Pancreas (tissue), 10 donors: ENCODE results near the gene KLHDC1. TPM values are rescaled to one million over a fixed set of nuclear protein-coding genes. Genes with fewer than 3 reads are reported as not detected.

Experiments
- ATAC-seq, 4 donors: fragments of 200-7000 bp; cut with Tn5 transposase; one replicate each; pipeline versions ENCODE4 v1.8.0 to v1.9.1; 2020; ENCODE audit warnings: mild to moderate bottlenecking in 4 of 4, moderate library complexity in 4 of 4
- DNase-seq, 6 donors: peaks; one replicate each; pipeline ENCODE4 v3.0.0-alpha.2; 2020
- FAIRE-seq: peaks from 2 replicates; lab custom pipeline; 2012; peaks lifted over from hg19 to GRCh38; lab: Jason Lieb, UNC
- H3K27ac ChIP-seq, 4 donors: fragments of 200-600 bp; sonication (generic); 1 replicate in 3 of 4; 2 replicates in 1 of 4; pipeline versions ENCODE4 v1.5.0 to v1.8.0; 2020
- H3K27me3 ChIP-seq, 4 donors: fragments of 200-600 bp; one replicate each; pipeline ENCODE4 v1.8.0; 2021
- H3K36me3 ChIP-seq, 3 donors: fragments of 200-600 bp; sonication (generic) in 1 of 3; one replicate each; pipeline versions ENCODE4 v1.5.0 to v1.8.0; 2020 to 2021
- H3K4me1 ChIP-seq, 3 donors: fragments of 200-600 bp; one replicate each; pipeline ENCODE4 v1.8.0; 2021
- H3K4me3 ChIP-seq, 4 donors: fragments of 200-600 bp; sonication (generic) in 2 of 4; one replicate each; pipeline versions ENCODE4 v1.5.0 to v1.8.0; 2020 to 2021
- H3K9me3 ChIP-seq, 4 donors: fragments of 200-600 bp; one replicate each; pipeline ENCODE4 v1.8.0; 2021
- CTCF ChIP-seq, 4 donors: fragments of 200-600 bp; sonication (generic) in 3 of 4; IDR thresholded peaks; one replicate each; pipeline versions ENCODE4 v1.5.0 to v1.8.0; 2021; ENCODE audit warnings: antibody characterized with exemption in 4 of 4
- WGBS, 2 donors: extraction: QIAGEN DNeasy Blood & Tissue Kit; methylation state at CpG; one replicate each; pipeline ENCODE4 v1.1.7; 2013; 5-methylcytosine and 5-hydroxymethylcytosine counted together
- intact Hi-C, 3 donors: fragments of 100-400 bp; cut with DNase I; formaldehyde crosslinking; loops; one replicate each; pipeline versions ENCODE4 v1.11.1 to v1.14.2; 2022
- polyA plus RNA-seq, 2 donors: library from polyadenylated mRNA; stranded (reverse); fragments of 200-250 nt; gene quantifications; one replicate each; pipeline ENCODE4 v1.2.3, GENCODE V29; 2013
- total RNA-seq, 6 donors: library from RNA; stranded (reverse); fragmentation: NEBNext Ultra II Directional in 4 of 6; extraction: Animal tissue kit (Norgen Biotek cat#: 25700) in 4 of 6; gene quantifications; one replicate each; pipeline versions ENCODE4 v1.2.1 to v1.2.4, GENCODE V29; 2021 to 2023
- donor health status: healthy with polysubstance abuse.
- donor health status: DM: no; HTN: no; CAD: no; lungs with moderate emphysema.
- donor health status: DM: no; HTN: no; CAD: no.
- donor health status: control.
- donor health status: control.
- donor health status: Bipolar disorder and iron deficiency.
- donor health status: DM: yes; HTN: yes; CAD: no.
- donor health status: DM: no; HTN: no; CAD: no.
- donor health status: DM: no; HTN: no; CAD: no.
- donor health status: DM: yes; HTN: yes; CAD: no.

KLHDC1 gene
- total and polyA plus RNA-seq, 8 donors = 1.2 to 4.8 (median 3.8) TPM

GRCh38 chr14:49686425-49686824 lies 6.5 kb upstream of the KLHDC1 start:
- FAIRE-seq = no peak
- no peaks in the 10 kb centered on the region for H3K4me1 ChIP-seq
- no peaks in the 10 kb centered on the region for H3K36me3 ChIP-seq
- DNase-seq = no peak
- H3K27me3 ChIP-seq = no peaks in the 10 kb centered on the region
- no peak for TF ChIP-seq CTCF (IDR thresholded peaks at IDR 0.05)
- no peak for ATAC-seq
- no peak overlapping the region for H3K27ac ChIP-seq
- intact Hi-C loops = no loop called here
- H3K9me3 ChIP-seq = no peaks in the 10 kb centered on the region
- WGBS, 2 donors = 91 to 93% methylated on average over 4 of the region's 4 CpGs
- no peak overlapping the region for H3K4me3 ChIP-seq

DNA sequence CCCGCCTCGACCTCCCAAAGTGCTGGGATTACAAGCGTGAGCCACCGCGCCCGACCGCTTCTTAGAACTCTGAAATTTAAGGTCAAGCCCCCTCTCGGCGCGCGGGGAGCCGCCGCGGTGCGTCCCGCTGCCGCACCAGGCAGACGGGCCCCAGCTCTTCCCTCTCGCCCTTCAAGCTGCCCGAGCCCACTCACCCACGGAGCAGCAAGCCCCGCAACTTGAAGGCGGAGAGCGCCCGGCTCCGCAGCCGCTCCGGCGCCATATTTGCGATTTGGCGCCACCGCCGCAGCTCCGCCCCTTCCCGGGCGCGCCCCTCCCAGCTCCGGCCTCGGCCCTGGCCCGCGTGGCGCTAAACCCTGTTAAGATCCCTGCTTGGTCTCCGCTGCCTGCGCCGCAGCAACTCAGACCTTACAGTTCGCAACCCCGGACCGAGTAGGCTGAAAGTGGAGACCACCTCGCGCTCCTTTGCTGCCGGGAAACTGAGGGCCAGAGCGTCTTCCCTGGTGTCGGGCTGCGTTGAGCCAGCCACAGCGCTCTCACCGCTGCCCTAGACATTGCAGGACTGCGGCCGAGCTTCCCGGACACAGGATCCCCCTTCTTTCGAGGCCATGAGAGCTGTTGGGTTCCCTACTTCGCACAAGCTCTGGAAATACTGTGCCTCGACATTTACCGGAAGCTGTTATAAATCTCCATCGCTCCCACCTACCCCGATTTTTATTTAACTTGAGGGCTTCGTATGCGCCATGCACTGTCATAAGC lies 4.8 kb upstream of the KLHDC1 start, which contains the start of gene POLE2:
TSS of gene POLE2 (minus strand) at position 273 of the 759 bp plus-strand sequence. CDS start at position 262, 11 bp downstream.
- peak; percentile 88 to 94 (median 90) for ATAC-seq

DNA sequence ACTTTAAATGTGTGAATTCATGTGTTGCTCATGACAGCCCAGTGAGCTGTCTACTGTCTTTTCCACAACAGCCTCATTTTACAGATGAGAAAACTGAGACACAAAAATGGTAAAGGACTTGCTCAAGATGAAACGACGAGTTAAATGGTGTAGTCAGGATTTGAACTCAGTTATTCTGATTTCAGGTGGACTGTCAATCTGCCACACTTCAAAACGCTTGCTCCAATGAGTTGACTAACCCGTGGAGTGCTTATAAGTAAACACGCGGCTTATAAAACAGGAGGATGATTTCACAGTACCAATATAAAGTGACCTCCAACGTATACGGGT lies 4.3 kb upstream of the KLHDC1 start:
- TF ChIP-seq CTCF (IDR thresholded peaks at IDR 0.05) = no peak
- H3K36me3 ChIP-seq = no peaks in the 10 kb centered on the region
- 87% methylated on average over 8 of the region's 8 CpGs for WGBS, 2 donors
- peaks cover 0 to 4% (median 3%) of the 10 kb centered on the region in 3 donors for H3K4me1 ChIP-seq
- DNase-seq (no peak), FAIRE-seq (no peak), ATAC-seq (no peak)
- no peaks in the 10 kb centered on the region for H3K27me3 ChIP-seq
- peak overlapping the region in 3 of 4 donors; percentile 60 to 80 (median 74) for H3K27ac ChIP-seq
- intact Hi-C loops = no loop called here
- H3K9me3 ChIP-seq = no peaks in the 10 kb centered on the region
- H3K4me3 ChIP-seq = peak overlapping the region in 3 of 4 donors; percentile 62 to 83 (median 81)

More for the DNA sequence above, 4.8 kb upstream of the KLHDC1 start, which contains the start of gene POLE2:
- WGBS, 2 donors = 5 to 6% methylated on average over 64 to 67 of the region's 67 CpGs
- peak; percentile 66 to 91 (median 74) for DNase-seq
- TF ChIP-seq CTCF (IDR thresholded peaks at IDR 0.05) = no peak
- Histone ChIP-seq H3K4me1 (peaks cover 0 to 4% (median 3%) of the 10 kb centered on the region in 3 donors), H3K9me3 (no peaks in the 10 kb centered on the region), H3K27ac (peak within 1 kb of the TSS; percentile 38 to 80 (median 67)), H3K36me3 (no peaks in the 10 kb centered on the region), H3K27me3 (no peaks in the 10 kb centered on the region), H3K4me3 (peak within 1 kb of the TSS; percentile 62 to 83 (median 76))
- intact Hi-C loops = no loop called here
- no peak for FAIRE-seq

- Histone ChIP-seq H3K36me3 (no peaks in the 10 kb centered on the region), H3K9me3 (no peaks in the 10 kb centered on the region), H3K27ac (no peak overlapping the region), H3K4me3 (no peak overlapping the region), H3K4me1 (peaks cover 0 to 4% (median 3%) of the 10 kb centered on the region in 3 donors), H3K27me3 (no peaks in the 10 kb centered on the region)
- WGBS, 2 donors = 67 to 68% methylated on average over 4 of the region's 4 CpGs
- no peak for TF ChIP-seq CTCF (IDR thresholded peaks at IDR 0.05)
- FAIRE-seq = no peak
- ATAC-seq = no peak
- intact Hi-C loops = no loop called here
- DNase-seq = no peak
These were observed 1.9 kb upstream of the KLHDC1 start for GRCh38 chr14:49691031-49691430.
